ENCODE results near the gene CCDC170. TPM values are rescaled to one million over a fixed set of nuclear protein-coding genes. Genes with fewer than 3 reads are reported as not detected.

The CCDC170 gene
- polyA plus RNA-seq, 1 of the 3 experiments (the other 2 are of a cell fraction): not detected

GRCh38 chr6:151629791-151630190 lies 136.0 kb downstream of the CCDC170 start:
- ChIA-PET POLR2A (no interaction called here), CTCF (no interaction called here)
- Histone ChIP-seq H3K9ac (no peak overlapping the region), H3K4me3 (ENCODE audit: low read depth in 2 of 2, low read length in 1 of 2) (no peak overlapping the region), H3K9me3 (no peaks in the 10 kb centered on the region), H4K20me1 (ENCODE audit: insufficient read depth) (no peaks in the 10 kb centered on the region), H3K9me2 (no peaks in the 10 kb centered on the region), H2AFZ (ENCODE audit: low read depth) (no peak overlapping the region), H3K27me3 (ENCODE audit: insufficient read depth) (no peaks in the 10 kb centered on the region), H3F3A (replicated peaks; ENCODE audit: insufficient read depth) (no peaks in the 10 kb centered on the region), H3K4me1 (ENCODE audit: control insufficient read depth in 1 of 2, insufficient read depth in 2 of 2, low read depth in 1 of 2, low read length in 1 of 2) (no peaks in the 10 kb centered on the region), H3K36me3 (replicated peaks in 1 of 2; ENCODE audit: control insufficient read depth in 1 of 2, insufficient read depth in 2 of 2, low read length in 1 of 2) (no peaks in the 10 kb centered on the region), H3K79me2 (ENCODE audit: insufficient read depth) (no peaks in the 10 kb centered on the region), H3K27ac (ENCODE audit: low read depth in 2 of 2, low read length in 1 of 2) (no peak overlapping the region), H3K4me2 (no peak overlapping the region)
- DNase-seq: no peak
- 8% methylated on average over 4 of the region's 4 CpGs for WGBS (ENCODE audit: low lambda C conversion rate)
- TF ChIP-seq, protein P1, sequence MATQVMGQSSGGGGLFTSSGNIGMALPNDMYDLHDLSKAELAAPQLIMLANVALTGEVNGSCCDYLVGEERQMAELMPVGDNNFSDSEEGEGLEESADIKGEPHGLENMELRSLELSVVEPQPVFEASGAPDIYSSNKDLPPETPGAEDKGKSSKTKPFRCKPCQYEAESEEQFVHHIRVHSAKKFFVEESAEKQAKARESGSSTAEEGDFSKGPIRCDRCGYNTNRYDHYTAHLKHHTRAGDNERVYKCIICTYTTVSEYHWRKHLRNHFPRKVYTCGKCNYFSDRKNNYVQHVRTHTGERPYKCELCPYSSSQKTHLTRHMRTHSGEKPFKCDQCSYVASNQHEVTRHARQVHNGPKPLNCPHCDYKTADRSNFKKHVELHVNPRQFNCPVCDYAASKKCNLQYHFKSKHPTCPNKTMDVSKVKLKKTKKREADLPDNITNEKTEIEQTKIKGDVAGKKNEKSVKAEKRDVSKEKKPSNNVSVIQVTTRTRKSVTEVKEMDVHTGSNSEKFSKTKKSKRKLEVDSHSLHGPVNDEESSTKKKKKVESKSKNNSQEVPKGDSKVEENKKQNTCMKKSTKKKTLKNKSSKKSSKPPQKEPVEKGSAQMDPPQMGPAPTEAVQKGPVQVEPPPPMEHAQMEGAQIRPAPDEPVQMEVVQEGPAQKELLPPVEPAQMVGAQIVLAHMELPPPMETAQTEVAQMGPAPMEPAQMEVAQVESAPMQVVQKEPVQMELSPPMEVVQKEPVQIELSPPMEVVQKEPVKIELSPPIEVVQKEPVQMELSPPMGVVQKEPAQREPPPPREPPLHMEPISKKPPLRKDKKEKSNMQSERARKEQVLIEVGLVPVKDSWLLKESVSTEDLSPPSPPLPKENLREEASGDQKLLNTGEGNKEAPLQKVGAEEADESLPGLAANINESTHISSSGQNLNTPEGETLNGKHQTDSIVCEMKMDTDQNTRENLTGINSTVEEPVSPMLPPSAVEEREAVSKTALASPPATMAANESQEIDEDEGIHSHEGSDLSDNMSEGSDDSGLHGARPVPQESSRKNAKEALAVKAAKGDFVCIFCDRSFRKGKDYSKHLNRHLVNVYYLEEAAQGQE (IDR thresholded peaks at IDR 0.05; ENCODE audit: low read depth, low read length): no peak
- no peak for TF ChIP-seq FOSL2 (IDR thresholded peaks at IDR 0.05; ENCODE audit: borderline replicate concordance, low read depth)
- no peak for TF ChIP-seq SIN3A (IDR thresholded peaks at IDR 0.05; ENCODE audit: borderline replicate concordance, low read depth, low read length)
- no peak for TF ChIP-seq TCF12 (IDR thresholded peaks at IDR 0.05)
- TF ChIP-seq YY1 (IDR thresholded peaks at IDR 0.05; ENCODE audit: low read depth): no peak
- no peak for TF ChIP-seq RXRA (IDR thresholded peaks at IDR 0.05; ENCODE audit: borderline replicate concordance, low read depth)
- TF ChIP-seq, protein P2, sequence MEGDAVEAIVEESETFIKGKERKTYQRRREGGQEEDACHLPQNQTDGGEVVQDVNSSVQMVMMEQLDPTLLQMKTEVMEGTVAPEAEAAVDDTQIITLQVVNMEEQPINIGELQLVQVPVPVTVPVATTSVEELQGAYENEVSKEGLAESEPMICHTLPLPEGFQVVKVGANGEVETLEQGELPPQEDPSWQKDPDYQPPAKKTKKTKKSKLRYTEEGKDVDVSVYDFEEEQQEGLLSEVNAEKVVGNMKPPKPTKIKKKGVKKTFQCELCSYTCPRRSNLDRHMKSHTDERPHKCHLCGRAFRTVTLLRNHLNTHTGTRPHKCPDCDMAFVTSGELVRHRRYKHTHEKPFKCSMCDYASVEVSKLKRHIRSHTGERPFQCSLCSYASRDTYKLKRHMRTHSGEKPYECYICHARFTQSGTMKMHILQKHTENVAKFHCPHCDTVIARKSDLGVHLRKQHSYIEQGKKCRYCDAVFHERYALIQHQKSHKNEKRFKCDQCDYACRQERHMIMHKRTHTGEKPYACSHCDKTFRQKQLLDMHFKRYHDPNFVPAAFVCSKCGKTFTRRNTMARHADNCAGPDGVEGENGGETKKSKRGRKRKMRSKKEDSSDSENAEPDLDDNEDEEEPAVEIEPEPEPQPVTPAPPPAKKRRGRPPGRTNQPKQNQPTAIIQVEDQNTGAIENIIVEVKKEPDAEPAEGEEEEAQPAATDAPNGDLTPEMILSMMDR (IDR thresholded peaks at IDR 0.05): no peak
- TF ChIP-seq, protein P3, sequence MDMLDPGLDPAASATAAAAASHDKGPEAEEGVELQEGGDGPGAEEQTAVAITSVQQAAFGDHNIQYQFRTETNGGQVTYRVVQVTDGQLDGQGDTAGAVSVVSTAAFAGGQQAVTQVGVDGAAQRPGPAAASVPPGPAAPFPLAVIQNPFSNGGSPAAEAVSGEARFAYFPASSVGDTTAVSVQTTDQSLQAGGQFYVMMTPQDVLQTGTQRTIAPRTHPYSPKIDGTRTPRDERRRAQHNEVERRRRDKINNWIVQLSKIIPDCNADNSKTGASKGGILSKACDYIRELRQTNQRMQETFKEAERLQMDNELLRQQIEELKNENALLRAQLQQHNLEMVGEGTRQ (IDR thresholded peaks at IDR 0.05; ENCODE audit: borderline replicate concordance, low read depth, low read length): no peak
- TF ChIP-seq FOXJ3 (CRISPR knock-in tag; IDR thresholded peaks at IDR 0.05): no peak
- no peak for TF ChIP-seq TEAD4 (IDR thresholded peaks at IDR 0.05; ENCODE audit: borderline replicate concordance, insufficient read depth)
- TF ChIP-seq USF1 (IDR thresholded peaks at IDR 0.05; ENCODE audit: borderline replicate concordance, low read depth): no peak
- no peak for TF ChIP-seq MXI1 (IDR thresholded peaks at IDR 0.05; ENCODE audit: low read depth, low read length)
- TF ChIP-seq POLR2AphosphoS5 (IDR thresholded peaks at IDR 0.05; ENCODE audit: low read depth, low read length): no peak
- TF ChIP-seq GABPA (IDR thresholded peaks at IDR 0.05; ENCODE audit: low read depth): no peak
- TF ChIP-seq GATA2 (CRISPR knock-in tag; IDR thresholded peaks at IDR 0.05): no peak
